Hematopoietic multipotent progenitor cell treated with erythropoietin and hydrocortisone succinate and interleukin-3 and kit ligand, for 8 days (in vitro differentiated cells): ENCODE data around the gene RDM1.
A peak's percentile ranks its signal among the peaks of the same experiment; 100 is the strongest.
"Not testable (repeated sequence)": the region's sequence is repeated elsewhere in the genome, so short reads cannot be mapped to it uniquely, and the experiment has no call there.

Source experiments
- DNase-seq: peaks from one replicate; pipeline ENCODE4 v3.0.0-alpha.2; 2015

Gene RDM1, protein sequence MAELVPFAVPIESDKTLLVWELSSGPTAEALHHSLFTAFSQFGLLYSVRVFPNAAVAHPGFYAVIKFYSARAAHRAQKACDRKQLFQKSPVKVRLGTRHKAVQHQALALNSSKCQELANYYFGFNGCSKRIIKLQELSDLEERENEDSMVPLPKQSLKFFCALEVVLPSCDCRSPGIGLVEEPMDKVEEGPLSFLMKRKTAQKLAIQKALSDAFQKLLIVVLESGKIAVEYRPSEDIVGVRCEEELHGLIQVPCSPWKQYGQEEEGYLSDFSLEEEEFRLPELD

DNA sequence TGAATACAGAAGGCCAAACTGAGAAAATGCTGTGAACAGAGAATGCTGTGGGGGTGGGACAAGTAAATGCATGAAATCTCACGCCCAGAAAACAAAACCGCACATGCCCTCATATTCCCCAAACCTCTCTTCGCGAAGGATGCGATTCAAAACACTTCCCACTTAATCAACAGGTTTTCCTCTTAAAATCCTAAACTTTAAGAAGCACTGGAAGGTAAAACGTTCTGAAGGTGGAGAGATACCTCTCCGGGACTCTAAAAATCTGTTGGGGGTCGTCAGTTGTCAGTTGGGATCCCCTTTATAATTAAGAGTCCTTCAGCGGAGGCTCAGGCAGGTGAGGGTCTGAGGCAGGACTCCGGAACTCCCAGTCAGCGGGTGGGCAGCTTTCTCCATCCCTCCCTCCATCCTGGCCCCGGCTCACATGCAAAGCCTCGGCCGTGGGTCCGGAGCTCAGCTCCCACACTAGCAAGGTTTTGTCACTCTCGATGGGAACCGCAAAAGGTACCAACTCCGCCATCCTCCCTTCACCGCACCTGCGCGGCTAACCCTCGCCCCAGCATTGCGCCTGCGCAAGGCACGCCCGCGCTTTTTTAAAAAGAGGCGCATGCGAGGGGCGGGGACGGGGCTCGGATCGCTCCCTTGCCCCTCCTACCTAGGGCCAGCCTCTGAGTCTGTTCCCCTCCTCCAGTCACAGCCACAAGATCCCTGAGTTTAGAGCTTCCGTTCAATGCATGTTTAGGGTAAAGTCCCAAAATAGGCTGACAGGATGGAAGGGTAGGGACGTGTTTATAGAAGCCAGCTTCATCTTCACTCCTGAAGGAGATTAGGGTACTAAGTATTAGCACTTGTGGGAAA lies at the start of gene RDM1:
Gene RDM1 (minus strand): TSS at position 563 of the 855 bp plus-strand sequence. CDS start 46 bp downstream, at position 517.
- DNase-seq = peak; percentile 89

GRCh38 chr17:35978346-35978745 lies 47.8 kb upstream of the RDM1 start:
- no peak for DNase-seq

GRCh38 chr17:35977509-35977908 lies 46.9 kb upstream of the RDM1 start:
- no peak for DNase-seq

DNA sequence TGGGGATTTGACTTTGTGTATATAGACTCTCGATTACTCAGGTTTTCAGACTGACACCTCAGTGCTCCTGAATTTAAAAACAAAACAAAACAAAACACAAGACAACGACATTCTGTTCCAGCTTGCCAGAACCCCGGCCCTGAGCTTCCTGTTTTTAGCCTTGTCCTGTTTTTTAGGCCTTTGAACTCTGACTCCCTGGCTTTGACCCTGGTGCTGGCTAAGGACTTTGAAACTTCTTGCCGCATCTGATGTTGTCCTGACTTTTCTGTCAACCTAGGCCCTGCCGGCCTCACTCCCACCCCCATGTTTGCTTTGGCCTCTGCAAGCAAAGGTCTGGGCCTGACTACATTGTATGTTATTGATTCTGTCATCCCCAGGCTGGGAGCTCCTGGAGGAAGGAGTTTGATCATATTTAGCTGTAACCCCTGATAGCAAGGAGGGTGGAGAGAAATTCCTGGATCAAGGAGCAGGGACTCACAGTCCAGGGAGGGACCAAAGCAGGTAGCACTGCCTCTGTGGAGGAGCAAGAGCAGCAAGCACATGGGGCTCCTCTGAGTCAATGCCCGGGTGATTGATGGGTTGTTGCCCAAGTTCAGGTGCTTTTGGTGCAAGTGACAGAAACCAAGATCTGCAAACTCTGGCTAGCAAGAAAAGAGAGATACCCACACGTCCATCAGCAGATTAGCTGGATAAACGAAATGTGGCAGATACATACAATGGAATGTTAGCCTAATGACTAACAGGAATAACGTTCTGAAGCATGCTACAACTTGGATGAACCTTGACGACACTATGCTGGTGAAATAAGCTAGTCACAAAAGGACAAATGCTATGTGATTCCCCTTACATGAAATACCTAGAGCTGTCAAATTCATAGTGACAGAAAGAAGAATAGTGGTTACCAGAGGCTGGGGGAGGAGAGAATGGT lies 43.0 kb upstream of the RDM1 start:
- DNase-seq = no peak

DNA sequence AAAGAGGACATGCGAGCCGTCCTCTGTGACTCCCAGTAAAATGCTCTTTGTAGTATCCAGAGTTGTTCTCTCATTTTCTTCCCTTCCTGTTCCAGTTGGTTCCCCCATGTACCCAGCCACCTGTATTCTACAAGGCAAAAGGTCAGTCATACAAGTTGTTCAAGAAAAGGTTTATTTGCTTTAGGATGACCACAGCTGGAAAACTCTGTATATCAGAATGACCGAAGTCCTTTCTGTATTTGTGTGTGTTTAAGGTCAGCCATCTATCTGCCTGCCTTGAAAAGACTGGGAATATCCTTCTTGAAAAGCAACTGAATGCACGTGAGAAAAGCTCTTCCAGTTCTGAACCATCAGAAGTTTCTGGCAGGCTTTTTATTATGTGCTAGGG lies 42.4 kb upstream of the RDM1 start:
- DNase-seq = no peak

DNA sequence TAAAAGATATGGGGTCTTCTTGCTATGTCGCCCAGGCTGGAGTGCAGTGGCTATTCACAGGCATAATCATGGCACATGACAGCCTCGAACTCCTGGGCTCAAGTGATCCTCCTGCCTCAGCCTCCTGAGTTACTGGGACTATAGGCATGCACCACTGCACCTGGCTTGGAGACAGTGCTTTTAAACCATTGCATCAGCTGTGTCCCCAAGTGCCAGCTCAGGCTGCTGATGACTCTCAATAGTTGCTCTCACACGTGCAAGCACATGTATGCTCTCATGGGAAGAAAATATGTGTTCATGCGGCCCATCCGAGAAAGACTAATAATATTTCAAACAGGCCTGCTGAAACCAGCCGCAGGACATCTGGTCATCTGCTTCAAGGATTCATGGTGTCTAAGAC lies 42.0 kb upstream of the RDM1 start:
- no peak for DNase-seq

DNA sequence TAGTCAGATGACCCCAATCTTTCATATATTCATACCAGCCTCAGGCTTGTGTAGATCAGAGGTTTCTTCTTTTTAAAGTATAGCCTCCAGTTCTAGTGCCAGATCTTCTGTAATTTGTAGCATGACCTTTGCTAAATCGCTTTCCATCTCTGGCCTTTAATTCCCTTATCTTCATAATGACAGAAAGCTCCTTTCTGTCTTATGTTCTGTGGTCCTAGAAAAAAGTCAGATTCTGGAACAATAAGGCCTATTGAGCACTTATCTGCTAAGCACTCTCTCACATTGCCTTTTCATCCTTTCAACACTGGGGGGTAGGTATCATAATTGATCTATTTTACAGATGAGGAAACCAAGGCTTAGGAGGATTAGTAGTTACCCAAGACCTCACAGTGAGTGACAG lies 41.5 kb upstream of the RDM1 start:
- DNase-seq = no peak

- peak; percentile 87 for DNase-seq
Observed at GRCh38 chr17:35969558-35970380, 39.2 kb upstream of the RDM1 start.

- DNase-seq = no peak
Observed at GRCh38 chr17:35968520-35969054, 38.0 kb upstream of the RDM1 start.

- no peak for DNase-seq
Observed at GRCh38 chr17:35965272-35965671, 34.7 kb upstream of the RDM1 start.

DNA sequence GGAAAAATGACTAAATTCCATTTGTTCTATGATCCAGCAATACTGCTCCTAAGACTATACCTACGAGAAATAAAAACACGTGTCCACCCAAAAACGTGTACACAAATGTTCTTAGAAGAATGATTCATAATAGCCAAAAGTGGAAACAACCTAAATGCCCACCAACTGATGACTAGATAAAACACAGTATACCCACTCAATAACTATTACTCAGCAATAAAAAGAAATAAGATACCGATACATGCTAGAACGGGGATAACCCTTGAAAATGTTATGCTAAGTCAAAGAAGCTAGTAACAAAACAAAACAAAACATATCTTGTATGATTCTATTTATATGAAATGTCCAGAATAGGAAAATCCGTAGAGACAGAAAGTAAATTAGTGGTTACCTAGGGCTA lies 33.1 kb upstream of the RDM1 start:
- DNase-seq = no peak

DNA sequence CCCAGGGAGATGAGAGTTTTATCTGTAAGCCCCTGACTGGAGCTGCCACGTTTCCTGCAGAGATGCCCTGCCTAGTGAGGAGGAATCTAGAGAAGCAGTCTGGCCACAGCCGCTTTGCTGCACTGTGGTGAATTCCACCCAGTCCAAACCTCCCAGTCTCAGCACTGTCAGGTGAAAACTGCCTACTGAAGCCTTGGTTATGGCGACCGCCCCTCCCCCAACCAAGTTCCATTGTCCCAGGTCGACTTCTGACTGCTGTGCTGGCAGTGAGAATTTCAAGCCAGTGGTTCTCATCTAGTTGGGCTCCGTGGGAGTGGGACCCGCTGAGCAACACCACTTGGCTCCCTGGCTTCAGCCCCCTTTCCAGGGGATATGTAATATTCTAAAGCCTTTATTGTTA lies 23.1 kb upstream of the RDM1 start:
- DNase-seq = no peak

DNA sequence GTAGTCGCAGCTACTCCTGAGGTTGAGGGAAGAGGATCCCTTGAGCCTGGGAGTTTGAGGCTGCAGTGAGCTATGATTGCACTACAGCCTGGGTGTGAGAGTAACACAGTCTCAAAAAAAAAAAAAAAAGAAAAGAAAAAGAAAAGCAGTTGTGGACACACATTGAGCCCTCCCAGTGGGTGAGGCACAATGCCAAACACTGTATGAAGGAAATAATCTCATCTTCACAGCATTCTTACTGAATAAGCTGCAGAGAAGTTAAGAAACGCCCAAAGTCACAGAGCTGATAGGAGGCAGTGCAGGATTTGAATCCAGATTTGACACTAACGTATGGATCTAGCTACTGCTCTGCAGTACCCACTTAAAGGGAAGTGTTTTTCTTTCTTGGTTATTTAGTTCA lies 18.8 kb upstream of the RDM1 start:
- peak; percentile 91 for DNase-seq

DNA sequence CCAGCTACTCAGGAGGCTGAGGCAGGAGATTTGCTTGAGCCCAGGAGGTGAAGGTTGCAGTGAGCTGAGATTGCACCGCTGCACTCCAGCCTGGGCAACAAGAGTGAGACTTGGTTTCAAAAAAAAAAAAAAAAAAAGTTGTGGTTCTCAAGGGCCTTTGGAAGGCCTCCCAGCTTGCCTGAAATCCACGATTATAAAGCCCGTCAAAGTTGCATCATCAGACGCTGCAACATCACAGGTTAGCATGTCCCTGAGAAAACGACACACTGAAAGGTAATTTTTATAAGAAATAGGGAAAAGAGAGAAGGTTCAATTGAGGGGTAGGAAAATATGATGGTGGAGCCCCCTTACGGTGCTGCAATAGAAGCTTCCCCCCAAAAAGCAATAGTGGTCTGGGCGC lies 17.5 kb upstream of the RDM1 start:
- DNase-seq = no peak

DNA sequence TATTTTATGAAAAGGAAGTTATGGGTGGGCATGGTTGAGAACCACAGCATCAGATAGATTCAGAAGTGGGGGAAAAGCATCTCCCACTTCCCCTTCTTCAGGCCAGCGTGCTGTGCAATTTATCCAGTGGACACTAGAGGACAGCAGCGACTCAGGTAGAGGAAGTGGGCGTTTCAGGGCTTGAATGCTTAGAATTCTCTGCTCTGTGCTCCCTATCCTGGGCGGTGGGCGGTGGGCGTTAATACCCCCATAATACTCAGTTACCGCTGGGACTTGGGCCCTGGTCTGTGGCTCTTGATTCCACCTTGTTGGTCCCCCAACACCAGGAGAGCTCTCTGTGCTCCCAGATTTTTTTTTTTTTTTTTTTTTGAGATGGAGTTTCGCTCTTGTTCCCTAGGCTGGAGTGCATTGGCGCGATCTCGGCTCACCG lies 16.6 kb upstream of the RDM1 start:
- DNase-seq = peak; percentile 68

DNA sequence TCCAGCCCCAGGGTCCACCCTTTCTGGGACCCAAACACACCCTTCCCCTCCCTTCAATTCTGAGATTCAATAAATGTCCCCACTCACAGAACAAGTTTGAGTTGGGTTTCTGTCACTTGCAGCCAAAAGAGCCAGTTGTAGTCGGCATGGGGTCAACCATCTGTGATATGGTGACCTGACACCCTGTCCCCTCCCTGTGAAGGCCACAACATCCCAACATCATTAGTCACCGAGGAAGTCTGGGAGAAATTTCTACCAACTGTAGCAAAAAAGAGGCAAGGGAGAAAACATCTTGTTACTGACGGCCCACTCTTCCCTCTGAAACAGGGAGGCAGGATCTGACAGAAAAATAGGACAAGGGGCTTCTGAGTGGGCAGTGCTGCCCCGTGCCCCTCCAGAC lies 13.6 kb upstream of the RDM1 start:
- no peak for DNase-seq

DNA sequence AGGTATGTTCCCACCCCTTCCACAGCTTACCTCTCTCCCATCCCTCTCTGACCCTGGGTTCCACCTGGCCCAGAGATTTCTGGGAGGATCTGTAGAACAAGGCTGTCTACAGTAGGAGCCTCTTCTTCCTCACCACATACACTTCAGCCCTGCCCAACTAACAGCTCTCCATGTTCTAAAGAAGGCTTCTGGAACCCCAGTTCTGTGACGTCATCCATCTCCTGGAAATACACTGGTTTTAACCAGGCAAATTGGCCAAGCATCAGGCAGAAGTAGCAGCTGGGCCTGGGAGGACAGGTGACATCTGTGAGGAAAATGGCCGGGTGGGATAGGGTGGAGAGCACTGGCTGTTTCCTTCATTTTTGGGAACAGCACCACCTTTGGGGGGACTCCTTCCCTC lies 13.0 kb upstream of the RDM1 start, which contains the start of gene LYZL6:
Gene LYZL6 (minus strand): TSS at position 177 of the 400 bp plus-strand sequence. CDS start 4,357 bp downstream, outside the sequence.
- no peak for DNase-seq

DNA sequence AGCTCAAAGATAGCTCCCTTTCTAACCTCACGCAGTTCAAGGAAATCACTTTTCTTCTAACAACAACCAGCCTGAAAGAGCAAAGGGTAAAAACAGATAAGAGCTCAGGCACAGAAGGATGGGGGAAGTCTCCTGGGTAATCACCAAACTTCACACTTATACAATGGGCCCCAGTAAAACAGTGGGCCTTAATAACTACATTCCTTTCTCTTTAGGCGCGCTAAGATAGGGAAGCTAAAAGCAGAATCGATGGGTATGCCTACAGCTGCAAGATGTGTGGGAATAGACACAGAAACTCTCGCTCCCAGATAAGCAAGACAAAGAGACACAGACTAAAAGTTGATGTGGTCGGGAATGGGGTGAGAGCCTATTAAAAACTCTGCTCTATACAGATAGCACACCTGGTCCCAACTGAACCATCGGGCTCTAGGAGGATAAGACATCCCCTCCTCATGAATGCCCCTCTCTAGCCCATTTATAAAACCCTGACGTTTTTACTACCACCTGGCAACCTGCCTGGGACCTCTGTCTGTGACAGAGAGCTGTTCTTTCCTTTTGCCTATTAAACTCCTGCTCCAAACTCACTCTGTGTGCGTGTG lies 12.1 kb upstream of the RDM1 start:
- DNase-seq = peak; percentile 80

DNA sequence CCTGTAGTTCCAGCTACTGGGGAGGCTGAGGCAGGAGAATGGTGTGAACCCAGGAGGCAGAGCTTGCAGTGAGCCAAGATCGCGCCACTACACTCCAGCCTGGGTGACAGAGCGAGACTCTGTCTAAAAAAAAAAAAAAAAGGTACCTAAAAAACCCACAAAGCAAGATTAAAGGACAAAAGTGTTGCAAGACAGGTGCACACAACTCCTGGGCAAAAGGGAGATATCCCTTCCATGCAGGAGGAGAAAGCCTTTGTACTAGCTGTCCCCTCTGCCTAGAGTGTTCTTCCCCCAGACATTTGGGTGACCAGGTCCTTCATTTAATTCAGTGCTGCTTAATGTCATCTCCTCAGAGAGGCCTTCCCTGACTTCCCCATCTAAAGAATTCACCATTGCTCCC lies 7.9 kb upstream of the RDM1 start:
- DNase-seq = not testable (repeated sequence)

DNA sequence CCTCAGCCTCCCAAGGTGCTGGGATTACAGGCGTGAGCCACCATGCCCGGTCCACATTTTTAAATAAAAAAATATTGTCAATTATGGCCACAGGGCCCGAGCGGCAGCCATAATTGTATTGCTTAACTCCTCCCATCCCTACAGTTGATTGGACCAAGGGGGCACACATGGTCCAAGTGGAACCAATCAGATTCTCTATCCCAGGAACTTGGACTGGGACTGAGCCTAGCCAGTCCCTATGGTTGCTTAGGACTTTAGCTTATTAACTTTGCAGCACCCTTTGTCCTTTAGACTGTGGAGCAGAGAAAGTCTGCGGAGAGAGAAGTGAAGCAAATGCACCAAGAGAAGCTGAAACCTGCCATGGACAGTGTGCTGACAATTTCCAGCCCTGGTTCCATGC lies 5.5 kb upstream of the RDM1 start:
- no peak for DNase-seq

- DNase-seq = no peak
Observed at GRCh38 chr17:35934760-35935159, 4.2 kb upstream of the RDM1 start.
